ENCODE data around the gene DIO3. TPM values are rescaled to one million over a fixed set of nuclear protein-coding genes. Genes with fewer than 3 reads are reported as not detected.

DIO3 gene
- total RNA-seq, 1 donor from 2014 or later, result not detected

- CTCF ChIA-PET, result no interaction called here
- H3K27ac Mint-ChIP-seq, result no peak overlapping the region
Observed at GRCh38 chr14:101593411-101594238, 32.3 kb downstream of the DIO3 start.

DNA sequence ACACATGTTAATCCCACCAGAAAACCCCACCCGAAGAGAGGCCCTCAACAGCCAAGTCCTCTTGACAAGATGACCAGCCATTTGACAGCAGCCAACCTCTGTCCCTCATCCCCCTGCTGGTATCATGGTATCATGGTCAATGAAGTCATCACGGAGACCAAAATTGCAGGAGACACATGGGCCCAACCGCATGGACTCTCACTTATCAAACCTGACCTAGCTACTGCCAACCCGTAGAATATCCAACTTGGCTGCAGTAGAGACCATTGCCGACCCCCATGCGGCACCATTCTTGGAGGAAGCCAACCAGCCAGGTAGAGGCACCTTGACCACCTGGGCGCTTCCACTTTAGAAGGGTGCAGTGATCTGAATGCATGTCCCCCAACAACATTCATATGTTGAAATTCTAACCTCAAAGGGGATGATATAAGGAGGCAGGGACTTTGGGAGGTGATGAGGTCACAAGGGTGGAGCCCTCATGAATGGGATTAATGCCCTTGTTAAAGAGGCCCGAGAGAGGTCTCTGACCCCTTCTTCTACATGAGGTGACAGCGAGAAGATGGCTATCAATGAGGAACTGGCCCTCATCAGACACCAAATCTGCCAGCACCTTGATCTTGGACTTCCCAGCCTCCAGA lies 33.3 kb downstream of the DIO3 start:
- H3K27ac Mint-ChIP-seq, result peak overlapping the region; percentile 70

More at GRCh38 chr14:101593411-101594238, 32.3 kb downstream of the DIO3 start:
- TF ChIP-seq CTCF (IDR thresholded peaks at IDR 0.05), result no peak
- POLR2A ChIA-PET, result no interaction called here
- ATAC-seq (ENCODE audit: low read depth), result no peak
- H3K4me1 Mint-ChIP-seq, result peaks cover 28% of the 10 kb centered on the region
- H3K4me3 Mint-ChIP-seq, result no peak overlapping the region
- no peaks in the 10 kb centered on the region for H3K27me3 Mint-ChIP-seq
- peaks cover 13% of the 10 kb centered on the region for H3K9me3 Mint-ChIP-seq
- intact Hi-C loops (cut with micrococcal nuclease), result no loop called here
- no peak for DNase-seq
- no peaks in the 10 kb centered on the region for H3K36me3 Mint-ChIP-seq (ENCODE audit: low read depth)

GRCh38 chr14:101595349-101595748 lies 34.1 kb downstream of the DIO3 start:
- ATAC-seq (ENCODE audit: low read depth), result no peak
- intact Hi-C loops (cut with micrococcal nuclease), result no loop called here

More for the DNA sequence above, 33.3 kb downstream of the DIO3 start:
- intact Hi-C loops (cut with micrococcal nuclease), result no loop called here
- no peak for TF ChIP-seq CTCF (IDR thresholded peaks at IDR 0.05)
- Mint-ChIP-seq H3K4me3 (no peak overlapping the region), H3K36me3 (ENCODE audit: low read depth) (no peaks in the 10 kb centered on the region), H3K4me1 (peaks cover 33% of the 10 kb centered on the region), H3K9me3 (peaks cover 13% of the 10 kb centered on the region), H3K27me3 (no peaks in the 10 kb centered on the region)
- DNase-seq (no peak), ATAC-seq (ENCODE audit: low read depth) (no peak)
- CTCF ChIA-PET, result no interaction called here
- POLR2A ChIA-PET, result no interaction called here

GRCh38 chr14:101595887-101596721 lies 34.8 kb downstream of the DIO3 start:
- ATAC-seq (ENCODE audit: low read depth), result peak; percentile 45
- H3K36me3 Mint-ChIP-seq (ENCODE audit: low read depth), result no peaks in the 10 kb centered on the region
- ChIA-PET CTCF (no interaction called here), POLR2A (no interaction called here)
- no peak for DNase-seq
- peak overlapping the region; percentile 85 for H3K27ac Mint-ChIP-seq
- no peak for TF ChIP-seq CTCF (IDR thresholded peaks at IDR 0.05)
- no peaks in the 10 kb centered on the region for H3K27me3 Mint-ChIP-seq
- H3K9me3 Mint-ChIP-seq, result peaks cover 13% of the 10 kb centered on the region
- peak overlapping the region; percentile 28 for H3K4me3 Mint-ChIP-seq
- peaks cover 33% of the 10 kb centered on the region for H3K4me1 Mint-ChIP-seq
- intact Hi-C loops (cut with micrococcal nuclease), result no loop called here

More at GRCh38 chr14:101595349-101595748, 34.1 kb downstream of the DIO3 start:
- POLR2A ChIA-PET, result no interaction called here
- H3K27ac Mint-ChIP-seq, result peak overlapping the region; percentile 70
- no peaks in the 10 kb centered on the region for H3K36me3 Mint-ChIP-seq (ENCODE audit: low read depth)
- TF ChIP-seq CTCF (IDR thresholded peaks at IDR 0.05), result no peak
- peaks cover 13% of the 10 kb centered on the region for H3K9me3 Mint-ChIP-seq
- H3K4me1 Mint-ChIP-seq, result peaks cover 33% of the 10 kb centered on the region
- no peak overlapping the region for H3K4me3 Mint-ChIP-seq
- CTCF ChIA-PET, result no interaction called here
- DNase-seq, result no peak
- no peaks in the 10 kb centered on the region for H3K27me3 Mint-ChIP-seq

- ChIA-PET CTCF (no interaction called here), POLR2A (no interaction called here)
- Mint-ChIP-seq H3K27me3 (no peaks in the 10 kb centered on the region), H3K9me3 (peaks cover 13% of the 10 kb centered on the region), H3K36me3 (ENCODE audit: low read depth) (no peaks in the 10 kb centered on the region), H3K27ac (peak overlapping the region; percentile 85), H3K4me1 (peaks cover 33% of the 10 kb centered on the region), H3K4me3 (peak overlapping the region; percentile 29)
- TF ChIP-seq CTCF (IDR thresholded peaks at IDR 0.05), result no peak
- ATAC-seq (ENCODE audit: low read depth) (no peak), DNase-seq (no peak)
- intact Hi-C loops (cut with micrococcal nuclease), result no loop called here
Observed at GRCh38 chr14:101596742-101597141, 35.4 kb downstream of the DIO3 start.
